Heart left ventricle (tissue), 16 donors: ENCODE results near the gene IL13RA1. TPM values are rescaled to one million over a fixed set of nuclear protein-coding genes. Genes with fewer than 3 reads are reported as not detected.

Experiments used
- ATAC-seq, 4 donors: fragments of 200-7000 bp; cut with Tn5 transposase; one replicate each; pipeline ENCODE4 v1.9.1; 2020 to 2022; ENCODE audit warnings: moderate library complexity in 4 of 4, mild to moderate bottlenecking in 3 of 4, moderate number of reproducible peaks in 1 of 4
- DNase-seq, 5 donors: peaks; one replicate each; pipeline ENCODE4 v3.0.0-alpha.2; 2020
- H3K27ac ChIP-seq, 12 donors: fragments of 200-600 bp; sonication (generic) in 4 of 12; one replicate each; pipeline versions ENCODE4 v1.5.0 to v1.8.0; 2016 to 2022; ENCODE audit warnings: mild to moderate bottlenecking in 2 of 12
- H3K27me3 ChIP-seq, 9 donors: fragments of 200-600 bp; sonication (generic) in 2 of 9; one replicate each; pipeline versions ENCODE4 v1.5.1 to v1.8.0; 2016 to 2022; ENCODE audit warnings: mild to moderate bottlenecking in 3 of 9
- H3K36me3 ChIP-seq, 9 donors: fragments of 200-600 bp; sonication (generic) in 2 of 9; one replicate each; pipeline versions ENCODE4 v1.5.0 to v1.8.0; 2018 to 2022; ENCODE audit warnings: mild to moderate bottlenecking in 2 of 9
- H3K4me1 ChIP-seq, 12 donors: fragments of 200-600 bp; sonication (generic) in 4 of 12; one replicate each; pipeline versions ENCODE4 v1.5.0 to v1.8.0; 2016 to 2022; ENCODE audit warnings: mild to moderate bottlenecking in 3 of 12
- H3K4me3 ChIP-seq, 12 donors: fragments of 200-600 bp; sonication (generic) in 4 of 12; one replicate each; pipeline versions ENCODE4 v1.5.0 to v1.8.0; 2017 to 2022; ENCODE audit warnings: mild to moderate bottlenecking in 9 of 12, moderate library complexity in 4 of 12
- H3K9me3 ChIP-seq, 12 donors: fragments of 200-600 bp; sonication (generic) in 4 of 12; one replicate each; pipeline versions ENCODE4 v1.5.0 to v1.8.0; 2016 to 2022; ENCODE audit warnings: mild to moderate bottlenecking in 1 of 12
- POLR2A ChIP-seq, 2 donors: fragments of 450-650 bp; IDR thresholded peaks; one replicate each; pipeline ENCODE4 v1.6.1; 2017; ENCODE audit warnings: antibody characterized with exemption in 2 of 2, mild to moderate bottlenecking in 2 of 2, moderate library complexity in 2 of 2
- WGBS, 4 donors: extraction: QIAGEN DNeasy Blood & Tissue Kit in 2 of 4; methylation state at CpG; one replicate each; pipeline versions ENCODE4 v1.1.5 to v1.1.7; 2013 to 2018; 5-methylcytosine and 5-hydroxymethylcytosine counted together
- intact Hi-C, 10 donors: fragments of 100-400 bp; cut with DNase I; formaldehyde crosslinking; loops; one replicate each; pipeline versions ENCODE4 v1.11.1 to v1.14.2; 2022
- polyA plus RNA-seq, 2 donors: library from polyadenylated mRNA; stranded (reverse); fragments of 200-250 nt; gene quantifications; one replicate each; pipeline ENCODE4 v1.2.3, GENCODE V29; 2013
- total RNA-seq, 9 donors: library from RNA; depleted of rRNA in 2 of 9; stranded (reverse); fragments of >200 nt in 2 of 9; fragmentation: NEBNext Ultra II Directional in 3 of 9; extraction: Animal tissue kit (Norgen Biotek cat#: 25700) in 3 of 9; gene quantifications; one replicate each; pipeline versions ENCODE4 v1.1.0 to v1.2.4, GENCODE V29; 2016 to 2023
- TF ChIP-seq, protein P1 (sequence below), 12 donors: fragments of 200-600 bp; sonication (generic) in 4 of 12; IDR thresholded peaks; one replicate each; pipeline versions ENCODE4 v1.5.0 to v1.8.0; 2018 to 2022; ENCODE audit warnings: antibody characterized with exemption in 12 of 12, mild to moderate bottlenecking in 5 of 12
- donor health status: ischemic (EF 13 %, LVEDD 7.1; RV severe dilation, severe dysfunction).
- donor health status: healthy with polysubstance abuse.
- donor health status: DM: no; HTN: yes; CAD: no.
- donor health status: DM: no; HTN: no; CAD: no.
- donor health status: ischemic (EF 25% LVEDD 6.9; RV normal size, moderate dysfunction).
- donor health status: ischemic (EF 25% LVEDD 5.7; RV mildly dilated, moderate dysfunction).
- donor health status: healthy.
- donor health status: DM: yes; HTN: yes; CAD: no.
- donor health status: ischemic (EF 35%, LVEDD 5.7; RV mildly dilated, moderate dysfunction).
- donor health status: nonischemic (EF 11% LVEDD 7.7; RV severe dilation, severe dysfunction).
- donor health status: DM: yes; HTN: yes; CAD: no.
- donor health status: PGD.
- donor health status: ischemic (EF 29% LVEDD 5.4; RV normal size, mild dysfunction).
- donor health status: nonischemic (EF 23%, LVEDD 6.1; RV moderate dilation, normal function).

IL13RA1 gene
- total and polyA plus RNA-seq, 11 donors: 5.8 to 44.7 (median 16.8) TPM

DNA sequence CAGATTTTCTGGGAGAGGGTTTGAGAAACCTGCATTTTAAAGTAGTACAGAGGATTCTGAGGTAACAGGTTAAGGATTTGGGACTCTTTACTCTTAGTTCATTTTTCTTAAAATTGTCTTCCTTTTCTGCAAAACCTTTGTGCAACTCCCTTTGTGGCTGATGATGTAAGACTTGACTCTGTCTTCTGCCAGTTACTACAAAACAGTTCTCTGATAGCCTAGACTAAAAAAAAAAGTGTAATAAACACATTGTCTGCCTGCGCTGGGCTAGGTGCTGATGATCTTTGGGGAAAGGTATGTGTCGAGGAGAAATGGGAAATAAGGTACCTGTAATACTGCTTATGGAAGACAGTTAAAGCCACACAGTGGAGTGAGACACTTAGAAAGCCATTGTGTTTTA is 28.7 kb downstream of the IL13RA1 start:
- 63 to 85% (median 75%) methylated on average over 2 of the region's 2 CpGs for WGBS, 4 donors
- peak overlapping the region in 1 of 12 donors; percentile 22 for H3K27ac ChIP-seq
- peaks cover 0 to 29% (median 5%) of the 10 kb centered on the region in 9 donors for H3K36me3 ChIP-seq
- no peak for TF ChIP-seq POLR2A (IDR thresholded peaks at IDR 0.05)
- TF ChIP-seq, protein P1, sequence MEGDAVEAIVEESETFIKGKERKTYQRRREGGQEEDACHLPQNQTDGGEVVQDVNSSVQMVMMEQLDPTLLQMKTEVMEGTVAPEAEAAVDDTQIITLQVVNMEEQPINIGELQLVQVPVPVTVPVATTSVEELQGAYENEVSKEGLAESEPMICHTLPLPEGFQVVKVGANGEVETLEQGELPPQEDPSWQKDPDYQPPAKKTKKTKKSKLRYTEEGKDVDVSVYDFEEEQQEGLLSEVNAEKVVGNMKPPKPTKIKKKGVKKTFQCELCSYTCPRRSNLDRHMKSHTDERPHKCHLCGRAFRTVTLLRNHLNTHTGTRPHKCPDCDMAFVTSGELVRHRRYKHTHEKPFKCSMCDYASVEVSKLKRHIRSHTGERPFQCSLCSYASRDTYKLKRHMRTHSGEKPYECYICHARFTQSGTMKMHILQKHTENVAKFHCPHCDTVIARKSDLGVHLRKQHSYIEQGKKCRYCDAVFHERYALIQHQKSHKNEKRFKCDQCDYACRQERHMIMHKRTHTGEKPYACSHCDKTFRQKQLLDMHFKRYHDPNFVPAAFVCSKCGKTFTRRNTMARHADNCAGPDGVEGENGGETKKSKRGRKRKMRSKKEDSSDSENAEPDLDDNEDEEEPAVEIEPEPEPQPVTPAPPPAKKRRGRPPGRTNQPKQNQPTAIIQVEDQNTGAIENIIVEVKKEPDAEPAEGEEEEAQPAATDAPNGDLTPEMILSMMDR (IDR thresholded peaks at IDR 0.05): no peak
- H3K4me3 ChIP-seq: no peak overlapping the region
- no peaks in the 10 kb centered on the region for H3K27me3 ChIP-seq
- no peak for ATAC-seq
- peaks cover 0 to 16% (median 0%) of the 10 kb centered on the region in 12 donors for H3K4me1 ChIP-seq
- H3K9me3 ChIP-seq: no peaks in the 10 kb centered on the region
- DNase-seq: no peak
- intact Hi-C loops: no loop called here

DNA sequence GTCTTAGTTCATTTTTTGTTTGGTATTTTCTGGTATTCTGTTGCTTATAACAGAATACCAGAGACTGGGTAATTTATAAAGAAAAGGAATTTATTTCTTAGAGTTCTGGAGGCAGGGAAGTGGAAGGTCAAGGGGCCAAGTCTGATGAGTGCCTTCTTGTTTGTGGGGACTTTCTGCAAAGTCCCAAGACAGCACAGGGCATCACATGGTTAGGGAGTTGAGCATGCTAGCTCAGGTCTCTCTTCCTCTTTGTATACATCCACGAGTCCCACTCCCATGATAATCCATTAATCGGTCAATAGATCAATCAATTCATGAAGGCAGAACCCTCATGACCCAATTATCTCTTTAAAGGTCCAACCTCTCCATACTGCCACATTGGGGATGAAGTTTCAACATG is 31.1 kb downstream of the IL13RA1 start:
- ATAC-seq: no peak
- no peak overlapping the region for H3K4me3 ChIP-seq
- intact Hi-C loops: no loop called here
- no peak overlapping the region for H3K27ac ChIP-seq
- H3K9me3 ChIP-seq: no peaks in the 10 kb centered on the region
- DNase-seq: no peak
- TF ChIP-seq POLR2A (IDR thresholded peaks at IDR 0.05): no peak
- TF ChIP-seq, protein P1 (IDR thresholded peaks at IDR 0.05): no peak
- H3K27me3 ChIP-seq: no peaks in the 10 kb centered on the region
- H3K36me3 ChIP-seq: peaks cover 0 to 41% (median 3%) of the 10 kb centered on the region in 9 donors
- WGBS, 4 donors: 57 to 86% (median 75%) methylated on average over 2 of the region's 2 CpGs
- peaks cover 0 to 16% (median 0%) of the 10 kb centered on the region in 12 donors for H3K4me1 ChIP-seq

DNA sequence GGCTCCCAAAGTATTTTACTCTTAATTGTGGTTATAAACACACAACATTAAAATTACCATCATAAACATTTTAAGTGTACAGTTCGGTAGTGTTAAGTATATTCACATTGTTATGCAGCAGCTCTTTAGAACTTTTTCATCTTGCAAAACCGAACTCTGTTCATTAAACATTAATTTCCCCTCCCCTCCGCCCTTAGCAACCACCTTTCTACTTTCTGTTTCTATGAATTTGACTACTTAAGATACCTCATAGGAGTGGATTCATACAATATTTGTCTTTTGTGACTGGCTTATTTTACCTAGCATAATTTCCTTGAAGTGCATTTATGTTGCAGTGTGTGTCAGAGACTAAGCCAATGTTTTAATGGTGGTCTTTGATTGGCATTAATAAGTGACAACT is 32.6 kb downstream of the IL13RA1 start:
- DNase-seq (no peak), ATAC-seq (no peak)
- intact Hi-C loops: no loop called here
- Histone ChIP-seq H3K4me1 (peaks cover 0 to 15% (median 0%) of the 10 kb centered on the region in 12 donors), H3K36me3 (peaks cover 0 to 41% (median 3%) of the 10 kb centered on the region in 9 donors), H3K27me3 (no peaks in the 10 kb centered on the region), H3K4me3 (no peak overlapping the region), H3K27ac (no peak overlapping the region), H3K9me3 (no peaks in the 10 kb centered on the region)
- 74 to 99% (median 87%) methylated on average over 3 of the region's 3 CpGs for WGBS, 4 donors
- TF ChIP-seq, protein P1 (IDR thresholded peaks at IDR 0.05): no peak
- TF ChIP-seq POLR2A (IDR thresholded peaks at IDR 0.05): no peak

DNA sequence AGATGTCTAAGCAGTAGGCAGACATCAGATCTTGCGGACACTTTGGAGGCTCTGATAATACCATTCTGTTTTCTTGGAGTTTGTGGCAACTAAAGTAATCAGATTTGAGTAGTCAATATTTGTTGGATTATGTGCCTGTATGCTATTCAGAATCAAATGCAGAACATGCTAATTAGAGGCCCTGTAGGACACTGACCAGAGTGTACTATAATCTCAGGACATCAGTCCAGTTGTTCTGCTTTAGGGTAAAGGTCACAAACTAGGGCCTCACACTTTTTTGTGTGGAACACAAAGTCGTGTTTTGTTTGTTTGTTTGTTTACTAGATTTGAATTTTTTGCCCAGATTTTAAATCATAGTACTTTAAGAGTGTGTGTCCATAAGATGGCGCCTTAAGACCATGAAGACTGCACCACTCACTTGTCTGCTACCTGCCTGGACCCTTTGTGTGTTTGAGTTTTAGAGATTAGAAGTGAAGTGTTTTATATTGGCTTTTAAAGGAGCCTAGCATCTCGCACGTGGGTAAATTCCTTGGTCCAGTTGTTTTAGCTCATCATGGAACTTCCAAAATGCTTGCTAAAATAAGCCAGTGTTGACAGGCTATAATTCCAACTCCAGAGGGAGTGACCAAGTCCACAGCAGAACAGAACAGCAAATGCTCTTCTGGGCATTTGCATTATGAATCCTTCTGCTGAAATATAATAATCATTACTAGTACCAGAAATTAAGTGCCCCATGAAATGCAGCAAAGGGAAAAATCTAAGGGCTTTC is 34.7 kb downstream of the IL13RA1 start:
- WGBS, 4 donors: 34 to 57% (median 46%) methylated on average over 5 of the region's 5 CpGs
- ATAC-seq (no peak), DNase-seq (no peak)
- no peaks in the 10 kb centered on the region for H3K4me1 ChIP-seq
- H3K9me3 ChIP-seq: no peaks in the 10 kb centered on the region
- TF ChIP-seq POLR2A (IDR thresholded peaks at IDR 0.05): no peak
- TF ChIP-seq, protein P1 (IDR thresholded peaks at IDR 0.05): no peak
- intact Hi-C loops: no loop called here
- no peak overlapping the region for H3K27ac ChIP-seq
- no peak overlapping the region for H3K4me3 ChIP-seq
- H3K27me3 ChIP-seq: no peaks in the 10 kb centered on the region
- peaks cover 0 to 54% (median 3%) of the 10 kb centered on the region in 9 donors for H3K36me3 ChIP-seq
